Measurements from ENCODE around the gene C10orf88. TPM values are rescaled to one million over a fixed set of nuclear protein-coding genes. Genes with fewer than 3 reads are reported as not detected.

The C10orf88 gene
- total RNA-seq: 1 to 10 TPM; 8.6 to 9.0 TPM

DNA sequence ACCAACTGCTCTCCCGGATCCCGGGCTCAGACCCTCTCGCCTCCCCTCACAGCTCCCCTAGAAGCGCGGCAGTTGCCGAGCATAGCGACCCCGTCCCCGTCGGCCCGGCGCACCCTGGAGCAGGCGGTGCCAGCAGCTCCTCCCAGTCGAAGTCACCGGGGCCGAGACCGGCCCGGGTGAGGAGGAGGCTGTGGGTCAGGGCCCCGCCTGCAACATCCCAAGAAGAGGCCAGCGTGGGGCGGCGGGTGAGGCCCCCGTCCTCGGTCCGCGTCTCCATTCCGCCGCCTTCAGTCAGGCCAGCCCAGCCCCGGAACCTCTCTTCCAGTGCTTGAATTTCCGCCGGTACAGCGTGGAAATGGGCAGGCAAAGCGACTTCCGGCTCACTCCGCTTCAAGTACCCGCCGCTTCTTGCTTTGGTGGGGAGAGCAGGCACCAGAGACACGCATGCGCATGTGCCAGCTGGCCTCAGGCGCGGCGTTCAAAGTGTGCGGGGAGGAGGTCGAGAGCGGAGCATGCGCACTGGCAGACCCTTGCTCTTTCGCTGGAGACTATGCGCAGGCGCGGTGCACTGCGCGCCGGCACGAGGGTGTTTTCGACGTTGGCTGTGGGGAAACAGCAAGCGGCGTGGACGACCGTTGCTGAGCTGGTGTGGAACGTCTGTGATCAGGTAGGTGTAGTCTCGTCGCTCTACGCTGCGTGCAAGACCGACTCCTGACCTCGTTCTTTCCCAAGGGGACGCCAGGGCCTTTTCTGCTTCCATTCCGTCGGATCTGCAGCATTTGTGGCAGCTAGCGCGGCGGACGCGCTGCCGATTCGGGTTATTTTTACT lies at the start of gene C10orf88:
C10orf88 (minus strand) TSS at position 326 of the 829 bp plus-strand sequence; CDS start at position 277, 49 bp downstream.
- intact Hi-C loops (cut with DNase I, micrococcal nuclease): loop anchor here (1.0 to 10.0 kb wide), 9 partner anchors 26 to 1025 kb away; partner anchors contain the start of genes BUB3 (in 2 of the 2), FAM24B (in 2 of the 2), IKZF5 (in 2 of the 2) and PSTK (in 2 of the 2)
- Mint-ChIP-seq H3K27ac (peak within 1 kb of the TSS; percentile 74), H3K36me3 (ENCODE audit: low read depth) (peaks cover 11% of the 10 kb centered on the region), H3K4me1 (peaks cover 22% of the 10 kb centered on the region), H3K4me3 (peak within 1 kb of the TSS; percentile 77), H3K27me3 (no peaks in the 10 kb centered on the region), H3K9me3 (ENCODE audit: low read depth) (no peaks in the 10 kb centered on the region)
- ChIA-PET CTCF (interaction anchor here (0.7 to 3.8 kb wide), 3 partner anchors 26 to 76 kb away, joined by 3 to 25 read pairs (median 3); partner anchors contain the start of gene PSTK), POLR2A (interaction anchor here (1.0 kb wide), 1 partner anchor 44 kb away, joined by 3 read pairs; no protein-coding TSS in a partner anchor)
- DNase-seq: peak; percentile 98
- ATAC-seq: peak; percentile 98

GRCh38 chr10:123001370-123001769 lies 47.3 kb upstream of the C10orf88 start:
- Mint-ChIP-seq H3K27me3 (no peaks in the 10 kb centered on the region), H3K27ac (peak overlapping the region; percentile 37), H3K9me3 (ENCODE audit: low read depth) (no peaks in the 10 kb centered on the region), H3K4me1 (peaks cover 47% of the 10 kb centered on the region), H3K4me3 (no peak overlapping the region), H3K36me3 (ENCODE audit: low read depth) (peaks cover 9% of the 10 kb centered on the region)
- ATAC-seq (no peak), DNase-seq (no peak)
- intact Hi-C loops (cut with DNase I, micrococcal nuclease): loop anchor here in 1 of 2 experiments (10.0 kb wide), 1 partner anchor 1413 kb away; the partner anchor contains the start of gene OAT
- CTCF ChIA-PET: no interaction called here
- POLR2A ChIA-PET: no interaction called here

GRCh38 chr10:123000155-123000554 lies 46.1 kb upstream of the C10orf88 start:
- intact Hi-C loops (cut with DNase I, micrococcal nuclease): loop anchor here in 1 of 2 experiments (10.0 kb wide), 1 partner anchor 1415 kb away; the partner anchor contains the start of gene OAT
- H3K27ac Mint-ChIP-seq: peak overlapping the region; percentile 83
- H3K4me3 Mint-ChIP-seq: no peak overlapping the region

GRCh38 chr10:122999347-122999746 lies 45.3 kb upstream of the C10orf88 start:
- peak overlapping the region; percentile 8 for H3K27ac Mint-ChIP-seq
- H3K4me3 Mint-ChIP-seq: no peak overlapping the region
- no peaks in the 10 kb centered on the region for H3K27me3 Mint-ChIP-seq
- ATAC-seq: no peak
- POLR2A ChIA-PET: interaction anchor here (1.2 kb wide), 1 partner anchor 8 kb away, joined by 4 read pairs; no protein-coding TSS in a partner anchor
- DNase-seq: no peak
- intact Hi-C loops (cut with DNase I, micrococcal nuclease): no loop called here
- peaks cover 34% of the 10 kb centered on the region for H3K4me1 Mint-ChIP-seq
- H3K9me3 Mint-ChIP-seq (ENCODE audit: low read depth): no peaks in the 10 kb centered on the region
- CTCF ChIA-PET: interaction anchor here (0.9 to 1.9 kb wide), 2 partner anchors 16 to 18 kb away, joined by 3 to 7 read pairs; no protein-coding TSS in a partner anchor
- peaks cover 21% of the 10 kb centered on the region for H3K36me3 Mint-ChIP-seq (ENCODE audit: low read depth)

More at GRCh38 chr10:123000155-123000554, 46.1 kb upstream of the C10orf88 start:
- H3K27me3 Mint-ChIP-seq: no peaks in the 10 kb centered on the region
- POLR2A ChIA-PET: no interaction called here
- H3K9me3 Mint-ChIP-seq (ENCODE audit: low read depth): no peaks in the 10 kb centered on the region
- CTCF ChIA-PET: interaction anchor here (0.9 to 1.9 kb wide), 2 partner anchors 17 to 19 kb away, joined by 3 to 7 read pairs; no protein-coding TSS in a partner anchor
- H3K4me1 Mint-ChIP-seq: peaks cover 36% of the 10 kb centered on the region
- DNase-seq (no peak), ATAC-seq (peak; percentile 65)
- peaks cover 16% of the 10 kb centered on the region for H3K36me3 Mint-ChIP-seq (ENCODE audit: low read depth)

- no peak for DNase-seq
- Mint-ChIP-seq H3K4me3 (no peak overlapping the region), H3K36me3 (ENCODE audit: low read depth) (peaks cover 25% of the 10 kb centered on the region), H3K27me3 (no peaks in the 10 kb centered on the region), H3K27ac (no peak overlapping the region), H3K9me3 (ENCODE audit: low read depth) (no peaks in the 10 kb centered on the region), H3K4me1 (peaks cover 34% of the 10 kb centered on the region)
- ChIA-PET POLR2A (interaction anchor here (1.2 kb wide), 1 partner anchor 8 kb away, joined by 4 read pairs; no protein-coding TSS in a partner anchor), CTCF (interaction anchor here (1.2 to 1.9 kb wide), 2 partner anchors 8 to 18 kb away, joined by 4 to 7 read pairs; no protein-coding TSS in a partner anchor)
- ATAC-seq: no peak
- intact Hi-C loops (cut with DNase I, micrococcal nuclease): no loop called here
Measured at GRCh38 chr10:122998934-122999333, 44.9 kb upstream of the C10orf88 start.

DNA sequence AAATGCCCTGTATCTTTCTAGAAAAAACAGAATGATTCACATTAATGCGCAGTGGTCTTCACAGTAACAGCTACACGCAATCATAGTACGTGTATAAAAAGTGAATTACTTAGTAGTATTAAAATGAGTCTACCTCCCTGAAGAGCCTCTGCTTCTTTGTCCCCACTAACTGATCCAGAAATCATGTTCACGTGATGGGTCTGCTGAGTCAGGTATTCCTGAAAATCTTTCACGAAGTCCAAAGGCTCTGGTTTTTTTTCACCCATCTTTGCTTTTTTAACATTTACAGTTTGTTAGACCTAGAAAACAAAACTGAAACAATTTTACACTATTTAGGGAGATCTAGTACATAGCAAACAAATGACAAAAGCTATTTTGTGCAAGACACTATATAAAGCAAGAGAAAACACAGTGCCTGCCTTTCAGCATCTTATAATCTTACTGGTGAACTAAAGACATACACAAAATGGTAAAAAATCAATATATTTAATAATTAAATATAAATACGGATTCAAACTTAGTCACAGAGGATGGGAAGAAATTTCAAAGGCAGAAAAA lies 44.4 kb upstream of the C10orf88 start:
- no peak overlapping the region for H3K4me3 Mint-ChIP-seq
- no peaks in the 10 kb centered on the region for H3K9me3 Mint-ChIP-seq (ENCODE audit: low read depth)
- H3K27me3 Mint-ChIP-seq: no peaks in the 10 kb centered on the region
- H3K36me3 Mint-ChIP-seq (ENCODE audit: low read depth): peaks cover 27% of the 10 kb centered on the region
- POLR2A ChIA-PET: interaction anchor here (0.6 to 1.2 kb wide), 3 partner anchors 9 to 44 kb away, joined by 3 to 4 read pairs (median 3); partner anchors contain the start of gene C10orf88
- ATAC-seq (no peak), DNase-seq (no peak)
- H3K27ac Mint-ChIP-seq: peak overlapping the region; percentile 26
- H3K4me1 Mint-ChIP-seq: peaks cover 30% of the 10 kb centered on the region
- intact Hi-C loops (cut with DNase I, micrococcal nuclease): no loop called here
- CTCF ChIA-PET: interaction anchor here (1.1 to 1.9 kb wide), 3 partner anchors 9 to 18 kb away, joined by 4 to 7 read pairs (median 7); partner anchors contain the start of gene PSTK

- peaks cover 30% of the 10 kb centered on the region for H3K4me1 Mint-ChIP-seq
- DNase-seq: no peak
- H3K27me3 Mint-ChIP-seq: no peaks in the 10 kb centered on the region
- intact Hi-C loops (cut with DNase I, micrococcal nuclease): no loop called here
- H3K4me3 Mint-ChIP-seq: no peak overlapping the region
- peak overlapping the region; percentile 26 for H3K27ac Mint-ChIP-seq
- ChIA-PET POLR2A (interaction anchor here (0.6 to 1.2 kb wide), 3 partner anchors 9 to 44 kb away, joined by 3 to 4 read pairs (median 3); partner anchors contain the start of gene C10orf88), CTCF (interaction anchor here (1.1 to 1.2 kb wide), 2 partner anchors 9 to 17 kb away, joined by 4 to 7 read pairs; partner anchors contain the start of gene PSTK)
- H3K36me3 Mint-ChIP-seq (ENCODE audit: low read depth): peaks cover 27% of the 10 kb centered on the region
- no peaks in the 10 kb centered on the region for H3K9me3 Mint-ChIP-seq (ENCODE audit: low read depth)
- no peak for ATAC-seq
Measured at GRCh38 chr10:122997864-122998263, 43.8 kb upstream of the C10orf88 start.

DNA sequence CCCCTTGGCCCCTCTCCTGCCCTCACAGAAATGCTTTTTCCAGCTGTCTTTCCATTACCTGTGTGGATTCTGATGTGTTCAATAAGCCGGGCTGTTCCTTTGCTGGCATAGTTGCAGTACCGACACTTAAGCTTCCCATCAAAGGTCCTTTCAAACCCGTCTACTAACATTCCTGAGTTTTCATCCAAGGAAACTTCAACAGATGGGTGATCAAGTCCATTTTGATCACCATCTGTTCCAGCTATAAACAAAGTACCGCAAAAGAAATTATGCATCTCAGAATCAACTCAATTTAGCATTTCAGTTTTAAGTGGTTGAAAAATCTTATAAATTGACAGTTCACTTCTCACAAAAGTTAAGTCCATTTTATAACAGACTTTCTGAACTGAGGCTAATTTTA lies 41.9 kb upstream of the C10orf88 start:
- ChIA-PET CTCF (interaction anchor here (1.6 to 2.0 kb wide), 2 partner anchors 11 to 15 kb away, joined by 4 to 5 read pairs; no protein-coding TSS in a partner anchor), POLR2A (no interaction called here)
- ATAC-seq (no peak), DNase-seq (no peak)
- Mint-ChIP-seq H3K9me3 (ENCODE audit: low read depth) (no peaks in the 10 kb centered on the region), H3K36me3 (ENCODE audit: low read depth) (peaks cover 30% of the 10 kb centered on the region), H3K27me3 (no peaks in the 10 kb centered on the region), H3K4me1 (peaks cover 21% of the 10 kb centered on the region), H3K4me3 (no peak overlapping the region), H3K27ac (no peak overlapping the region)
- intact Hi-C loops (cut with DNase I, micrococcal nuclease): no loop called here

- DNase-seq: no peak
- ChIA-PET POLR2A (no interaction called here), CTCF (no interaction called here)
- no peak for ATAC-seq
- Mint-ChIP-seq H3K27ac (no peak overlapping the region), H3K4me1 (peaks cover 4% of the 10 kb centered on the region), H3K27me3 (no peaks in the 10 kb centered on the region), H3K4me3 (no peak overlapping the region), H3K9me3 (ENCODE audit: low read depth) (no peaks in the 10 kb centered on the region), H3K36me3 (ENCODE audit: low read depth) (peaks cover 32% of the 10 kb centered on the region)
- intact Hi-C loops (cut with DNase I, micrococcal nuclease): no loop called here
Measured at GRCh38 chr10:122993797-122994336, 39.8 kb upstream of the C10orf88 start.

DNA sequence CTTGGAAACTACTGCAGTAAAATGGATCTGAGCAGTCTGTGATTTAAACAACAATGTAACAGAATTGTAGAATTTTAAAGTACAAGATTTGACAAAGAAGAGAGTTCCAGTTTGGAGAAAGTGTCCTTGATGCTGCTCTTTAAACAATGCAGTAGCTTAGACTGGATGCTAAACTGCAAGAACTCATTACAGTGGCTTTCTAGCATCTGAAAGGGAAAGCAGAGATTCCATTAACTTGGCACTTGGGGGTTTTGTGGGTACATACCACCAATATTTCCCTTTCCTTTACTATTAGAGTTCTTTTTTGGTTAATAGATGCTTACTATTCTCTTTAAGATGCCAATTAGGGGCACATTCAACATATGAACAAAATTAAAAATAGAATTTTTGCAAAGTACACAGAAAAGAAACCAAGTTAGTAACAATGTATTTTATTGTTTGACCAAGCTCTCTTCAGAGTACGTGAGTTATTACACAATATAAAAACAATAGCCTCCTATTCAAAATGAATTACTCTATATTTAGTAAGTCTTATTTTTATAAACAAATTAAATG lies 38.1 kb upstream of the C10orf88 start:
- POLR2A ChIA-PET: no interaction called here
- Mint-ChIP-seq H3K4me1 (peaks cover 2% of the 10 kb centered on the region), H3K27ac (no peak overlapping the region), H3K9me3 (ENCODE audit: low read depth) (no peaks in the 10 kb centered on the region), H3K36me3 (ENCODE audit: low read depth) (peaks cover 34% of the 10 kb centered on the region), H3K27me3 (no peaks in the 10 kb centered on the region), H3K4me3 (no peak overlapping the region)
- DNase-seq: no peak
- intact Hi-C loops (cut with DNase I, micrococcal nuclease): no loop called here
- CTCF ChIA-PET: interaction anchor here (0.7 to 1.6 kb wide), 2 partner anchors 16 to 519 kb away, joined by 3 read pairs; no protein-coding TSS in a partner anchor
- ATAC-seq: no peak

Data from activated CD4-positive, alpha-beta T cell treated with anti-CD3 and anti-CD28 coated beads for 36 hours (primary cell).